ENCODE results near the gene CIAO2A.
A peak's percentile ranks its signal among the peaks of the same experiment; 100 is the strongest.

Gene CIAO2A

DNA sequence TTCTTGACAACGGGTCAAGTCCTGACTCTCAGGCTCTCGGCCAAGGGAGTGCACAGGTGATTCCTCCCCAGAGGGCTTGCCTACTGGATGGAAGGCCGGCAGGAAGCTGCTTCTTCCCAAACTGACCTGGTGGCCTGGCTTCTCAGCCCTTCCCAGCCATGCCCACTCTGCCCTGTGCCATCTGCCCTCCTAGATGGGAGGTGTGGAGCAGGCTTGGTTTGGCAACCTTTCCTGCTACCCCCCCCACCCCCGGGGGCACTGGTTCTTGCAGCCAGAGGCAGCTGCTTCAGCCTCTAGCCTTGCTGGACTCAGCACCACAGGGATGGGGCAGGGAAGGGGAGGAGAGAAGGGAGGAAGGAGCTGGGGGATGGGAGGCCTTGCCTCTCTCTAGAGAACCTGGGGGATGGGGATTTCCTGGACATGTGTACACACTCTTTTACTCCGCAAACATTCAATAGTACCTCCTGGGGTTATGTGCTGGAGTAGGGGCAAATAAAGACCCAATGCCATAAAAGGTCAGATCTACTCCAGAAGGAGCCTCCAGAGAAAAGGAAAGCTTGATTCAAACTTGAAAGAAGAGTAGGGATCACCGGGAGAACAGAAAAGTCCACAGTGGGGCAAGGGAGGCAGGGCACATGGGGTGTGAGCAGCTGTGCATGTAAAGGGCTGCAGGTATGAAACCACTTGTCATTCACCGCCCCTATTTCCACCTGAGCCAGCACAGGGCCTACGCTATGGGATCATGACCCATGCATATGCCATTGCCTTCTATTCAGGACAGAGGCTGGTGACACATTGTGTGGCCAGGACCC, 43.2 kb downstream of the CIAO2A start:
- no peak for DNase-seq
- intact Hi-C loops (cut with DNase I): no loop called here

DNA sequence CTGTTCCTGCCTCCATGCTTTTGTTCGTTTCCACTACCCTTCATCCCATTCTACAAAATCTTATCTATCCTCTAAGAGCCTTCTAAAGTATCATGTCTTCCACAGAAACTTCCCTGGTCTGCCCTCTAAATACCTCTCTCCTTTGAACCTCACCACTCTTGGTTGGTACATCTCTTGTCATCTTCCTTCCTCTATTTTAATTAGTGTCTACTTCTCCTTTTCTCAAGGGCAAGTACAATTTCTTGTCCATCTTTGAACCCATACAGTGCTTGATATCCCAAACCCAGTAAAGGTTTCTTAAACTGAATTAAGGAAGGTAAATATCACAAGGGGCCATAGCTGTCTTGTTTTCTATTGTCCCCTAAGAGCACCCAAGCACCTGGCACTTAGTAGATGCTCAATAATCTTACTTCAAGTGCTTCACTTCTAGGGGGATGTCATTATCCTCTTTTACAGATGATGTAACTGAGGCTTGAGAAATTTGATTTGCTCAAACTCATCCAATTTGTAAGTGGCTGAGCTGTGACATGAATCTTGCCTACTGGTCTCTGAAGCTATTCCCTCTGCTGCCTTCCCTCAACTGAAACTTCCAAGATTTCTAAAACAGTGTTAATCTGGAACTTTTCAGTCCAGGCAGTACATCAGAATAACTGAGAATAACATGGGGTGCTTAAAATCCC, 44.7 kb downstream of the CIAO2A start:
- no peak for DNase-seq
- intact Hi-C loops (cut with DNase I): loop anchor here (10.0 kb wide), 2 partner anchors 104 to 294 kb away; no protein-coding TSS in a partner anchor

DNA sequence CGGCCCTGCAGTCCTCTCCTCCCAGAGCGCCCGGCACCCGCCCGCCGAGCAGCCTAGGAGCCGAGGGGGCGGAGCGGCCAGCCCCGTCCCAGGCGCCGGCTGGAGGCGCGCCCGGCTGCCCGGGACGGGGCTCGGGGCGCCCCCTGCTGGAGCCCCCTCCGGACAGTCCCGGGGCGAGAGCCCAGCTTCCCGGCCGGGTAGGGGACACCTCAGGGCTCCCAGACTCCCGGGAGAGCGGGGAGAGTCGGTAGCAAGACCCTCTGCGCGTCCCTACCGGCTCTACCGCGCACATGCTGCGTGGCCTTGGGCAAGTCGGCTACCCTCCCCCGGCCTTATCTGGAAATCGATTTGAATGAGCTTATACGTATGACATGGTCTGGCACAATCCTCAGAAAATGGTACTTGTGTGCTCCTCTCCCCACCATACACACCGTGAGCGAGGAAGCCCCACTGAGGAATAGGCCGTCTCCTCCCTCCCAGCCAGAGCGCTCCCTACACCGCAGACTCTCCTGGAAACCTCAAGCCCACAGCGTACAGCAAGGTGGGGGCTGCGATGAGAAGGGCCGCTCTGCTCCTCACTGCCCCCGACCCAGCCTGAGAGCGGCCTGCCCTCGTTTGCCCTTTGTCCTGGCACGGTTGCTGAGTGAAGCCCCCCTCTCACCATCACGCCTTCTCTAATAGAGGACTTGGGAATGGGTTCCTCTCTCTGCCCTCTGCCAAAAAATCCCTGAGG, 47.1 kb downstream of the CIAO2A start, which contains the start of gene DAPK2:
Gene DAPK2 (minus strand): TSS at position 65 of the 733 bp plus-strand sequence. CDS start 6,224 bp downstream, outside the sequence.
- DNase-seq: peak; percentile 23 to 91 (median 77)
- intact Hi-C loops (cut with DNase I): loop anchor here (10.0 kb wide), 2 partner anchors 102 to 292 kb away; no protein-coding TSS in a partner anchor

DNA sequence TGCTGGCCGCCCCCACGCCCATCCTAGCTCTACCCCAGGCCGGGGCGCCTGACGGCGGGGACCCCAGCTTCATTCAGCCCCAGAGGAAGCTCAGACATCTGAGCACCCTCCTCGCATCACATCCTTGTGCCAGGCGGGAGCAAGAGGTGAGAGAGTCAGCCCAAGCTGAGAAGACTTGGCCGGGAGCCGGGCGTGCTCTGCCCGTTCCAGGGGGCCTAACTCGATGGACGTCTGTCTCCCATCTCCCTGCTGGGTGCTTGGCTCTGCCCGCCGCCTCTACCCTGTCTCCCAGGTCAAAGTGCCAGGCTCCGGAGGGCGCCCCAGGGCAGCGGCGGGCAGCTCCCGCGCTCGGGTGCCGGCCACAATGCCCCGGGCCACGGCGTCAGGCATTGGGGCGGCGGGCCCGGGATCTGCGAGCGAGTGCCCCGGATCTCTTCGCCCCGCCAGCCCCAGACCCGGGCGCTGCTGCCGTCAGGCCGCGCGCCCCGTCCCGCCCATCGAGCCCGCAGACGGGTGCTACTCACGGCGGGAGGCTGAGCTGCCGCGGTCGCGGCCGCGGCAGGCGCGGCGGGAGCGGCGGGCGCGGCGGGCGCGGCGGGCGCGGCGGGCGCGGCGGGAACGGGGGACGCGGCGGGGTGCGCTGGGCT, 47.7 kb downstream of the CIAO2A start:
- DNase-seq: peak in 26 of 42 donors; percentile 9 to 68 (median 32)
- intact Hi-C loops (cut with DNase I): loop anchor here (10.0 kb wide), 2 partner anchors 101 to 291 kb away; no protein-coding TSS in a partner anchor

DNA sequence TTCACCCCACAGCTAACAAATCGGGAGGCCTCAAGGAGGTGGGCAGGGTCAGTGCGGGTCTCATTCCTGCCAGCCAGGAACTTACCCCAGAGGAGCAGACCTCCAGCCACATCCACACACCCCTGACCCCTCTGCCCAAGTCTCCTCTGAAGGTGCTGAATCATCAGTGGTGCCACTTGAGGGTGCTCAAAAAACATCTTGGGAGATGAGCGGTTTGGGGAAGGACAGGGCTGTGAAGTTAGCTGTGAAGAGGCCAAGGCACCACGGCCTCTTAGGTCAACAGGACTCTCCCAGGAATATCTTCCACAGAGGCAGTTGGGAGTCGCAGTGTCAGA, 48.6 kb downstream of the CIAO2A start:
- DNase-seq: no peak
- intact Hi-C loops (cut with DNase I): loop anchor here (10.0 kb wide), 2 partner anchors 100 to 290 kb away; no protein-coding TSS in a partner anchor

DNA sequence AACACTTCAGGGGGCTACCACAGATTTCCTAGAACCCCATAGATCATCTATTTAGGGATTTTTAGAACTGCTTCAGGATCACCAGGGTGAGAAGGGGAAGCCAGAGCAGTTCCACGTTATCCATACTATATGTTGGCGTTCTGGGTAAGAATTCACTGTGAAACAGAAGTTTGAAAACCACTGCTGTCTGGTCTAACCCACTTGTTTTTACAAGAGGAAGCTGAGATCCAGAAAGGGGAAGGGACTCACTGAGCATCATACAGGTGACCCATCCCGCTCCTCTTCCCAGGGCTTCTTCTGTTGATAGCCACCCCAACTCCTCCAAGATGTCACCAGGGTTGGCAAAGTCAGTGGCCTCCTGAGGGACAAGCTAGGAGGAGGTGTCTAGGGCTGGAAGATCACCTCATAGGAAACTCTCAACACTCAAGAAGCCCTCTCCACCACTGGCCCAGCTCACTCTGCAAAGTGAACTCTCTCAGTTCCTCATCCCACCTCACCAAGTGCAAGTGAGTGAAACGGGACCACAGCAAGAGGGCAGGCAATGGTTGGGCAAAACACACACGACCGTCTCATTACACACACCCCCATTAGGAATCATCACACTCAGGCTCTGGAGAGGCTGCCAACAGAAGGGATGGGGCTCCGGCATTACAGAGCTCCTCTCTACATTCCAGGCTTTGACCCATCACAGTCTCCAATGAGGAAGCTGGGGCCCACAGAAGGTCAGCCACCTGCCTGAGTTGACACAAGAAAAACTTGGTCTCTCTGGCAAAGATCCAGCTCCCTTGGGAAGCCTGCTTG, 49.1 kb downstream of the CIAO2A start:
- DNase-seq: no peak
- intact Hi-C loops (cut with DNase I): loop anchor here (10.0 kb wide), 2 partner anchors 100 to 290 kb away; no protein-coding TSS in a partner anchor

DNA sequence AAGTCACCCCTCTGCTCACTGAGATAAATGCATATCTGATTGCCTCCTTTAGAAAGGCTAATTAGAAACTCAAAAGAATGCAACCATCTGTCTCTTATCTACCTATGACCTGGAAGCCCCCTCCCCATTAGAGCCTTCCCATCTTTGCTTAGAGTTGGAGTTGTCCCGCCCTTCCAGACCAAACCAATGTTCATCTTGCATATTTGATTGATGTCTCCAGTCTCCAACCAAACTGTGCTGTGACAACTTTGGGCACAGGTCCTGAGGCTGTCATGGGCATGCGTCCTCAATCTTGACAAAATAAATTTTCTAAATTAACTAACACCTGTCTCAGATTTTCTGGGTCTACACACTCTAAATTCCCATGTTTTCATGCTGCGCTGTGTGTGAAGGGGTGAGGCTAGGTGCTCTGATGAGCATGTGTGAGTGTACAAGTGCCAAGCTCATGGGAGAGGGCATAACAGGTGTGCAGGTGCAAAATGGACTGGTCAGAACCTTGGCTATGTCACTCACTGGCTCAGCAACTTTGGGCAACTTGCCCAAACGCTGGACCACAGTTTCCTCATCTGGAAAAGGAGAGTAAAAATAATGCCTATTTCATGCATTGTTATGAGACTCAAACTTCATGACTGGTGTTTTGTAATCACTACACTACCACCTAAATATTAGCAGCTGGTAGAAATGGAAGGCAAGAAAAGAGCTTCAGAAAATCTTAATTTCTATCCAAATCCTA, 54.6 kb downstream of the CIAO2A start:
- no peak for DNase-seq
- intact Hi-C loops (cut with DNase I): no loop called here

DNA sequence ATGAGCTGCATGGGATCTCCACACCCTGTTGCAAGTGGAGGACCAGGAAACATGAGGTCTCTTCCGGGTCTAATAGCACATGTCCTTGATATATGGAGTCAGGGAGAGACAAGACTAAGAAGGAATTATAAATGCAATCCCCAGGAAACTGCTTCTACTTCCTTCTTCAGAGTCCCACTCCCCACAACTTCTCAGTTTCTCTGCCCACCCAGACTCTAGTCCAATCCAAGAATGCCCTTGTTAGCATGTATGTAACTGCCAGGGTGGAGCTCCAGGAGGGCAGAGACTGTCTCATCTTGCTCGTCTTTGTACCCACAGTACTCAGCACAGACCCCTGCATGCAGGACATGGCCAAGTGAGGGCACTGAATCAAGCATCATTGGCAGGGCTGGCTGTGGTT, 55.7 kb downstream of the CIAO2A start:
- DNase-seq: no peak
- intact Hi-C loops (cut with DNase I): no loop called here

DNA sequence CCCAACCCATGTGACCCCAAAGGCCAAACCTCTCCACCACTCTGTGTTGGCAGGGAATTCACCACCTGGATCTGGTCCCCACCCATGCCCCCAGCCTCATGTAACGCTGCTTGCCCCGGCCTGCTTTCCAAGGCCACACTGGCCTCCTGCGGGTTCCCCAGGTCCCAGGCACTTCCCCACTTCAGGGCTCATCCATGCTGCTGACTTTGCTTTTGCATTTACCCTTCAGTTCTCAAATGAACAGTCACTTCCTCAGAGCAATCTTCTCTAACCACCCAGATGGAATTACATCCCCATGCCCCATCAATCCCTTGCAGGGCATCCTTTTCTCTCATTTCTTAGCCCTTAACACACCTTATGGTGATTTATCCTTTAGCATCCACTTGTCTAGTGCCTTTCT, 56.5 kb downstream of the CIAO2A start:
- intact Hi-C loops (cut with DNase I): no loop called here
- peak in 1 of 42 donors; percentile 11 for DNase-seq

DNA sequence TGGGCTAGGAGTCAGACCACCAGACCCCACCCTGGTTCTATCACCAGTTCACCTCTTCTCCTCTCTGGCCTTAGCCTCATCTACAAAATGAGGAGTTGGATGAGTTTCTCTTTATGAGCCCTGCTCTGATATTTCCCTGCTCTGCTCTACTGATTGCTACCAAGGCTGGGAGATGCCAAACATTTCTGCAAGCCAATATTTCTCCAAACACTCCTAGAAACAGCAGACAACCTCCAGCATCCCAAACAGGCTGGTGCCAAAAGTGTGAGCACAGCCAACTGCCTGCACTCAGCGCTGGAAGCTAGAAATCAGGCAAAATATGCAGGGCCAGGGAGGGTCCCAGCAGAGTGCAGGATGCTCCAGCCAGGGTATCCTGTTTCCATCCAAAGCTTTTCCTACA, 58.1 kb downstream of the CIAO2A start:
- no peak for DNase-seq
- intact Hi-C loops (cut with DNase I): no loop called here

DNA sequence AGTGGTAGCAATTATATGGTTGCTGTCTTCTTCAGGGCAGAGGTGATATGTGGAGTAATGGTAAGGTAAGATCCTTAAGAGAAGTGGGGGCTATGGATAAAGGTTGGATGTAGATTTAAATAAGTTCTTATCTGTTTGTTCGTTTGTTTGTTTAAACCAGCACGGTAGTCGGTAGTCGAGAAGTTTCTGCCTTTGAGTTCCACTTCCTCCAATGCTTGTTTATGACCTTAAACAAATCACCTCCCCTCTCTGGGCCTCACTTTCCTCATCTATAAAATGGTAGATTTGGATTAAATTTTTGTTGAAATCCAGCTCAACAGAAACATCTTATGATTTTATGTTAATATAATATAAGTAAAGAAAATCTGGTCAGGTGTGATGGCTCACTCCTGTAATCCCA, 59.1 kb downstream of the CIAO2A start:
- intact Hi-C loops (cut with DNase I): no loop called here
- no peak for DNase-seq

DNA sequence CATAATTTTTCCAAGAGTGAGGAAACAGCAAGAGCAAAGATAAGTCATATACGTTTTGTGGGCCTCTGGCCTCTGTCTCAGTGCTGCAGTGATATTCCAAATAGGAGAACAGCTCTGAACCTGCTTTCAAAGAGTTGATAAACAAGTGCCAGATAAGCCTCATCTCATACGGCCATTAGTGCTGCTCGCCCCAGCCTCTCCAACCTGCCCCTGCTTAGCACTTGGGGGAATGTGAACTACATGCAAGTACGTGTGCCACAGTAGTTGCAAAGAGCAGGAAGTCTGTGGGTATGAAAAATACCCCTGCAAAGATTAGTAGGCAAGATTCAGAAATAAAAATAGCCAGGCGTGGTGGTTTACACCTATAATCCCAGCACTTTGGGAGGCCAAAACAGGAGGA, 61.3 kb downstream of the CIAO2A start:
- no peak for DNase-seq
- intact Hi-C loops (cut with DNase I): no loop called here

DNA sequence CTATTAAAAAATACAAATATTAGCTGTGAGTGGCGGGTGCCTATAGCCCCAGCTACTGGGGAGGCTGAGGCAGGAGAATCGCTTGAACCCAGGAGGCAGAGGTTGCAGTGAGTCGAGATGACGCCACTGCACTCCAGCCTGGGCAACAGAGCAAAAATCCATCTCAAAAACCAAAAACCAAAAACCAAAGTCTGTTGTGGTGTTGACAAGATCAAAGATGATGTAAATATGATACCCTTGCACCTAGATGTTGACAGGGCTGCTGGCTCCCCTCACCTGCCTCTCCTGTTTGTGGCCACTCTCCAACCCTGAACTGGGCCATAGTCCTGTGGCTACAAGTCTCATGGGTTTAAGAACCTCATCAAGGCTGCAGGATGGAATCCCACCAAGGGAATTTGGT, 63.5 kb downstream of the CIAO2A start:
- intact Hi-C loops (cut with DNase I): no loop called here

DNA sequence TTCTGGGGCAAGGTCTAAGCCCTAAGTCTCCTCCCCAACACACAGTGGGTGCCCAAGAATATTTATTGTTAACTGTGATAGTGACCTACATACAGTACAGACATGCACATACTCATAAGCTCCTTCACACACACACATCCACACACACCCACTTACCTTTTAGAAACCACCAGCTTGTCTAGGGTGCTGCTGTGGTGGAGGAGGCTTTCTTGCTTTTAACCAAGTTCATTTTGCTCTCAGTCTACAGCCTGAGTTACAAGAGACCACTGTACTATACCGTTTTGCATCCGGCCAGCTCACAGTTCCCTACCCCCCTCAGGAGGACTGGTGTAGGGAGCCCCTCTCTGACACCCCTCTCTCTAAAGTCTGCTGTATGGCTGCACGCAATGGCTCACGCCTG, 64.0 kb downstream of the CIAO2A start:
- intact Hi-C loops (cut with DNase I): no loop called here
- DNase-seq: peak in 4 of 42 donors; percentile 28 to 53 (median 41)

More for the DNA sequence above, 63.5 kb downstream of the CIAO2A start:
- no peak for DNase-seq

DNA sequence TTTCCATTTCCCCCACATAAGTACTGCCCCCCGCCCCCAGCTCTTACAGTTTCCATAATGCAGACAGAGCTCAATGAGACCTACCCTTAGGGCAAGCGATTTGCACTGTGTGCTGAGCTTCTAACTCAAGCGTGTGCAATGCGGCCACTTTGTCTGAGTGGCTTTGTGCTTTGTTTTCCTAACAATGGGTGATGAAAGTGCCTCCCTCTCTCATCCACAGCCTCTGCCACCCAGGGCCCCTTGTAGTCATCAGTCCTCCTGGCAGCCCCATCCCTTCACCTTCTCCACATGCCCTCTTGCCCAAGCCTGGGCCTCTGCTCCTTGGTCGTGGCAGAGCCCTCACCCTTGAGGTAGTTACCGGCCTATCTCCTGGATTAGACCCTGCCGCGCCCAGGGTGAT, 64.5 kb downstream of the CIAO2A start:
- intact Hi-C loops (cut with DNase I): no loop called here
- DNase-seq: peak; percentile 35 to 90 (median 78)

DNA sequence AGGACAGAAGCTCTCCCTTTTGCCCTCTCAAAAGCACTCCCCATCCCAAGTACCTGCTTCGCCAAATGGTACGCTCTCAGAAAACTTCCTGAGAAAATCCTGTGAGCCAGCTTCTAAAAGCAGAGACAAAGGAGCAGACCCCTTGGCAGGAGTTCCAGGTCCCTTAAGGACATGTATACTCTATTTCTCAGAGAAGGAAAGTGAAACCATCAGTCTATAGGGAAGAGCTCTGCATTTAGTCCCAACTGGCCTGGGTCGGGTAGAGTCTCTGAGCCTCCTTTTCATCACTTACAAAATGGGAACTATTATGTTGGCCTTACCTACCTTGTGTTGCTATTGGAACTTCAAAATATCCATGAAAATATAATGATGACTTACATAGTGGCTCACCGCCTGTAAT, 67.0 kb downstream of the CIAO2A start:
- DNase-seq: no peak
- intact Hi-C loops (cut with DNase I): no loop called here

DNA sequence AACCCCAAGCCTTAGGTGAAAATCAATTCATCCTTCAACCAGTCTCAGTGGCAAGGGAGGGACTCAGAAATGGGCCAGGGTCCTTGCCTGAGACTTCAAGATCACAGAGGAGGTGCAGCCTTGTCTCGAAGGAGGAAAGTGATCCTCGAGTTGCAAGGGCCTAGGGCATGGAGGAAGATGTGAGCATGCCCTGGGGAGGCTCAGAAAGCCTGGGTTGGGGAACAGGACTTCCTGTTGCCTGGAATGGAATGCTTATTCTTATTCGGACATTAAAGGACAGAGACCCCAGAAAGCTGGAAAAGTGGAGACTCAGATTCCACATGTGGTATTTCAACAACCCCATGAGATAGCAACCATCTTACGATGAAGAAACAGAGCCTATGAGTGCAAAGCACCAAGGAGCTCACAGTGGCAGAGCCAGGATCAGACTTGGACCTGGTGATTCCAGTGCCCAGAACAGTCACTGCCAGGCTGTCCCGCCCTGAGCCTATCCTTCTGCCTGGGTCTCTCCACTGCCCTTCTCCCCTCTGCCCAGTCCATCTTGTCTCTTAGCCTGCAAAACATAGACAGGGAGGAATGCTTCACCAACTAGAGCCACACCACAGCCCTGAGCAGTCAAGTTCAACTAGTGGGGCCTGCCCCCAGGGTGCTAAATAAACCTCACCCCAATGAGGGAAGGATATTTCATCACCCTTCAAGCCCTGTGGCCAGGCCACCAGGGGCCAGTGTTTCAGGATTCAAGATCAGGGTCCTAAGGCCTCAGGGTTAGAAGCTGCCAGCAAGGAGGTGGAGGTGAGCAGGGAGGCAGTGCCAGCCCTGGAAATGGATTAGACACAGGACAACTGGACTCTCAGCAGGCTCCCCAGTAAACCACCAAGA, 69.2 kb downstream of the CIAO2A start:
- intact Hi-C loops (cut with DNase I): no loop called here
- DNase-seq: no peak
